AG09319 (cell line): Measurements from ENCODE around the gene ANKS3.

Source experiments
- DNase-seq: peaks from one replicate; pipeline ENCODE4 v3.0.0-alpha.2; 2010; ENCODE audit warnings: low read depth; ENCODE audit errors: extremely low read depth
- TF ChIP-seq, protein P1 (sequence below): IDR thresholded peaks from 2 replicates; pipeline ENCODE4 v1.5.1; 2011; ENCODE audit warnings: low read depth, mild to moderate bottlenecking, inconsistent platforms, low read length, moderate library complexity

ANKS3 gene

DNA sequence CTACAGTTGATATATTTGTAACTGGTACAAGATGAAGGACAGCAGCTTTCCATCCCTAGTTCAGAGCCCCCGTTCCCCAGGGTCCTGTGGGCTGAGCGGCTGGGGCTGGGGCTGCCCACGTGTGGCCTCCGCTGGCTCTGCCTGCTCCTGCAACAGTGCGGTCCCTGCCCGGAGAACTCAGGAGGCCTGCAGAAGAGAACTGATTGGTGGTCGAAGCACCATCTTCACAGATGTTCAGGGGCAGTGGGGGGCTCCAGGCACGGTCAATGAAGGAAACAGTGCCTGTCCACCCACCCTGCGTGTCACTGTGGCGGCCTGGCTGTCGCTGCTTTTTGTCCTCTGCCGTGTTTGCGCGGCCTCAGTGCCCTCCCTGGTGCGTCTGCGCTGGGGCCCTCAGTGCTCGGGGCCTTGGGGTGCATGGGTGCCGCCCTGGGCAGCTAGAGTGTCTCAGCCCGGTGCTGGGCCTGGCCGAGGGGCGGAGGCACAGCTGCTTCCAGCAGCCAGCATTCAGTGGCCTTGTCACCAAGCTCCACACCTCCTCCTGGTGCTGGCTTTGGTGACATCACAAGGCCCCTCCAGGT lies 44.9 kb downstream of the ANKS3 start:
- DNase-seq, result no peak
- TF ChIP-seq, protein P1, sequence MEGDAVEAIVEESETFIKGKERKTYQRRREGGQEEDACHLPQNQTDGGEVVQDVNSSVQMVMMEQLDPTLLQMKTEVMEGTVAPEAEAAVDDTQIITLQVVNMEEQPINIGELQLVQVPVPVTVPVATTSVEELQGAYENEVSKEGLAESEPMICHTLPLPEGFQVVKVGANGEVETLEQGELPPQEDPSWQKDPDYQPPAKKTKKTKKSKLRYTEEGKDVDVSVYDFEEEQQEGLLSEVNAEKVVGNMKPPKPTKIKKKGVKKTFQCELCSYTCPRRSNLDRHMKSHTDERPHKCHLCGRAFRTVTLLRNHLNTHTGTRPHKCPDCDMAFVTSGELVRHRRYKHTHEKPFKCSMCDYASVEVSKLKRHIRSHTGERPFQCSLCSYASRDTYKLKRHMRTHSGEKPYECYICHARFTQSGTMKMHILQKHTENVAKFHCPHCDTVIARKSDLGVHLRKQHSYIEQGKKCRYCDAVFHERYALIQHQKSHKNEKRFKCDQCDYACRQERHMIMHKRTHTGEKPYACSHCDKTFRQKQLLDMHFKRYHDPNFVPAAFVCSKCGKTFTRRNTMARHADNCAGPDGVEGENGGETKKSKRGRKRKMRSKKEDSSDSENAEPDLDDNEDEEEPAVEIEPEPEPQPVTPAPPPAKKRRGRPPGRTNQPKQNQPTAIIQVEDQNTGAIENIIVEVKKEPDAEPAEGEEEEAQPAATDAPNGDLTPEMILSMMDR, result no peak

DNA sequence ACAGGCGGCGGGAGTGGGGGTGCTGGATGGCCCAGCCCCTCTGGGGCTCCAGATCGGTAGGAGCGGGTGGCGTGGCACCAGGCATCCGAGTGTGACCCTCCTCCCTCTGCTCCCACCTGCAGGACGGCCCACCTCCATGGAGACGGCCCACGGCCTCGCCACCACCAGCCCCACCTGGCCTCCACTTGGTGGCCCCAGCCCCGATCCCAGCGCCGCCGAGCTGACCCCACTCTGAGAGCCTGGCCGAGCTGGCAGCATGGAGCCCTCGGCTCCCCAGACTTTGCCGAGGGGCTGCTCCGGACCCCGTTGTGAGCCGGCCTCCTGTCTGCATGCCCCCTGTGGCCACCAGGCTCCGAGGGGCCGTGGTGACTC lies 45.4 kb downstream of the ANKS3 start:
- no peak for DNase-seq
- TF ChIP-seq, protein P1, result no peak

DNA sequence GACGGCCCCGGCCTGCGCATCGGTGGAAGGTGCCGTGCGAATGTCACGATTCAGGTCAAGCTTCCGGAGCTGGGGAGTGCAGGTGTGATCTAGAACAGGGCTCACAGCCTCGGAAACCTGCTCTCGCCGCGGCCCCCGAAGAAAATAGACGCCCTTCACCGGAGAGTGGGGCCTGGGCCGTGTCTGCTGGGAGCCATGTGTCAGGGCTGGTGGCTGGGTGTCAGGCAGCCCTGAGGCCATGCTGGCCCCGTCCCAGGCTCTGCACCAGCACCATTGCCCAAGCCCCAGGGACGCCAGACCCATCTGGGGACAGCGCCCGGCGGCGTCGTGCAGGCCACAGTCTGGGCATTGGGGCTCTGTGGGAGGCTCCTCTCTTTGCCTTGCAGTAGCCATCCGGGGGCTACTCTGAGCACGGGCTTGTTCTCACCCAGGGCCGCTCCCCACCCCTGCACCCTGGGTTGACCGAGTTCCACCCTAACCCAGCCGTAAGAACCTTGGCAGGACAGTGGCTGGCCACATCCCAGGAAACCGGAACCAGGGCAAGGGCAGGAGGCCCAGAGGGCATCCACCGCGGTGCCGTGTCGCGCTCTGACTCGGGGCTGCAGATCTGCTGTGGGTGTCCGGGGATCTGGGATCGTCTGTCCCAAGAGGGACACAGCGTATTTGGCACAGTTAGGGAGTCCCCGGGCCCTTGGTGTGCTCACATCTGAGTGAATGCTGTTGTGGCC lies 46.0 kb downstream of the ANKS3 start:
- TF ChIP-seq, protein P1, result no peak

GRCh38 chr16:4687416-4687815 lies 46.7 kb downstream of the ANKS3 start:
- no peak for DNase-seq
- TF ChIP-seq, protein P1, result no peak

More for the DNA sequence above, 46.0 kb downstream of the ANKS3 start:
- no peak for DNase-seq

DNA sequence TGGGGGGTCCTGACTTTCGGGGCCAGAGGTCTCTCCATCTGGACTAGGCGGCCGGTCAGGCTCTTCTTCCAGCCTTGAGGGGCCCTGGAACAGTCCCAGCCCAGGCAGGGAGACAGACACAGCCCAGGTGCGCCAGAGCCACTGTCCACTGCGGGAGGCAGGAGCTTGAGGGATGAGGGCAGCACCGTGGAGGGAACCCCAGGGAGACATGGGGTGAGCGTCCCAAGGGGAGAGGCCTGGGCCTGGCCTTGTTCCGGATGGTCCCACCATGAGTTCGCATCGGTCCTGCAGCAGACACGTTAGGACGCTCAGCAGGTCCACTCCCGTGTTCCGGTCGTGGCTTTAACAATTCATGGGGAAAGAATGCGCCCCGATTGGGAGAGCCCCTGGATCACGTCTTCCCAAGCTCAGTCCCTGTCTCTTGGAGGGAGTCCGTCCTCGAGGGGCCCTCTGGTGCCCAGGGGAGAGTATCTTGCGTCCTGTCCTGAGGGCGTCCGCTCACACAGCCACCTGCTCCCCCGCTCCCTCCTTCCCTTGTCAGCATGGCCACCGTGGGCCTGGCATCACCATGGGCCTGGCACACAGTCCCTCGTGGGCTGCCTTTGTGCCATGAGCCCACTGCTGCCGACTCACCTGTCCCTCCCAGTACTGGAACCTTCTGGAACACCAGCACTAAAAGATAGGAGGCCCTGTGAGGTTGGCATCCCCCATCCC lies 47.4 kb downstream of the ANKS3 start:
- no peak for DNase-seq
- TF ChIP-seq, protein P1, result no peak

DNA sequence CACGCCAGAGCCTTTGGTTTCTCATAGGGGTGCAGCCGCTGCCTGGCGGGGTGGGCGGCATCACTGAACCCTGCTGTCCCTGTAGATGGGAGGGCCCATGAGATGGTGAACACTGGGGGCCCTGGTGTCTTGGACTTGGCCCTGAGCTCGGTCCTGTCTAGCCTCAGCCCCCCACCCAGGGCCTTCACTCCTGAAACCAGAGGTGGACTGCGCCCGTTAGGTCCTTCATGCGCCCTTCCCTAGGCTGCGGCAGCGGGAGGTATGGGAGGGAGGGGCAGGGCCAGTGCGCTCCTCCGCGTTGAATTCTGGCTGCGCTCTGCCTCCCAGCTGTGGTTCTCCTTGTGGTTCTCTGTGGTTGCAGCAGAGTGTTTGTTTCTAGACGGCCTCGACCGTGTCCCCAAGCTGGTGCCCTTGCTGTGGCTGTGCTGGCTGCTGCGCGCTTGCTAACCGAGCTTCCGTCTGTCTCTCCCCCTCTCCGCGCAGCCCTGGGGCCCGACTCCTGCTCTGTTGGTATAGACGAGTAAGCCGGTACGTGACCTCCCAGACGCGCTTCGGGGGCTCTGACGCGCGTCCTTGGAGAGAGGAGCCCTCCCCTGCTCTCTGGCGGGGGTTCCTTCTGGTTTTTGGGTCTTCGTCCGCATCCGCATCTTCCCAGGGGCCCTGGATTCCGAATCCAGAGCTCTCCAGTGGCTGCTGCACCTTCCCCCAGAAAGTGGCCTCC lies 48.1 kb downstream of the ANKS3 start:
- DNase-seq, result no peak
- TF ChIP-seq, protein P1, result no peak
